Activated CD4-positive, alpha-beta T cell treated with anti-CD3 and anti-CD28 coated beads, Interleukin-2, amount 50 U/mL, for 16 hours (primary cell): ENCODE results near the gene OPRL1.
"Not testable (repeated sequence)": the region's sequence is repeated elsewhere in the genome, so short reads cannot be mapped to it uniquely, and the experiment has no call there.

Source experiments
- DNase-seq: peaks from one replicate; pipeline ENCODE4 v3.0.0-alpha.2; 2020

The OPRL1 gene

GRCh38 chr20:64106435-64106961 lies 26.6 kb downstream of the OPRL1 start:
- no peak for DNase-seq

- no peak for DNase-seq
Measured at GRCh38 chr20:64106981-64107735, 27.3 kb downstream of the OPRL1 start, which contains the start of gene NPBWR2. NPBWR2 (minus strand) TSS chr20:64107565; CDS start chr20:64106831, 734 bp downstream.

- no peak for DNase-seq
Measured at GRCh38 chr20:64107736-64108457, 28.0 kb downstream of the OPRL1 start.

GRCh38 chr20:64108731-64109681 lies 29.1 kb downstream of the OPRL1 start:
- no peak for DNase-seq

GRCh38 chr20:64109831-64110391 lies 30.0 kb downstream of the OPRL1 start:
- no peak for DNase-seq

- DNase-seq: no peak
Measured at GRCh38 chr20:64110411-64111068, 30.7 kb downstream of the OPRL1 start.

- DNase-seq: no peak
Measured at GRCh38 chr20:64111841-64112641, 32.2 kb downstream of the OPRL1 start.

GRCh38 chr20:64112691-64113443 lies 33.0 kb downstream of the OPRL1 start:
- DNase-seq: no peak

- no peak for DNase-seq
Measured at GRCh38 chr20:64113444-64113775, 33.5 kb downstream of the OPRL1 start.

GRCh38 chr20:64113796-64114355 lies 34.0 kb downstream of the OPRL1 start:
- no peak for DNase-seq

- no peak for DNase-seq
Measured at GRCh38 chr20:64114356-64114971, 34.6 kb downstream of the OPRL1 start.

- DNase-seq: no peak
Measured at GRCh38 chr20:64115171-64115911, 35.5 kb downstream of the OPRL1 start.

GRCh38 chr20:64116016-64116415 lies 36.1 kb downstream of the OPRL1 start:
- DNase-seq: no peak

GRCh38 chr20:64116541-64117431 lies 36.9 kb downstream of the OPRL1 start:
- no peak for DNase-seq

GRCh38 chr20:64117432-64117777 lies 37.5 kb downstream of the OPRL1 start:
- not testable (repeated sequence) for DNase-seq

GRCh38 chr20:64119301-64119680 lies 39.4 kb downstream of the OPRL1 start:
- DNase-seq: no peak

- DNase-seq: no peak
Measured at GRCh38 chr20:64119681-64120341, 39.9 kb downstream of the OPRL1 start.
